NCI-H226 (cell line): Measurements from ENCODE around the gene MEGF8.

Source experiments
- DNase-seq: peaks from one replicate; pipeline ENCODE4 v3.0.0-alpha.2; 2015

Gene MEGF8

GRCh38 chr19:42325308-42325895 lies at the start of gene MEGF8:
Gene MEGF8 (plus strand): TSS chr19:42325635. CDS start chr19:42326244, 609 bp downstream.
- peak; percentile 97 for DNase-seq

- no peak for DNase-seq
Measured at GRCh38 chr19:42276284-42276683, 49.2 kb upstream of the MEGF8 start.

- no peak for DNase-seq
Measured at GRCh38 chr19:42276821-42277220, 48.6 kb upstream of the MEGF8 start.

GRCh38 chr19:42277821-42278451 lies 47.5 kb upstream of the MEGF8 start:
- peak; percentile 80 for DNase-seq

- no peak for DNase-seq
Measured at GRCh38 chr19:42278452-42279154, 46.8 kb upstream of the MEGF8 start.

- DNase-seq, result no peak
Measured at GRCh38 chr19:42279155-42279901, 46.1 kb upstream of the MEGF8 start.

- DNase-seq, result peak; percentile 94
Measured at GRCh38 chr19:42279902-42280814, 45.3 kb upstream of the MEGF8 start.

- DNase-seq, result no peak
Measured at GRCh38 chr19:42280815-42281145, 44.7 kb upstream of the MEGF8 start.

GRCh38 chr19:42281146-42281826 lies 44.1 kb upstream of the MEGF8 start:
- DNase-seq, result no peak

GRCh38 chr19:42281827-42282762 lies 43.3 kb upstream of the MEGF8 start:
- DNase-seq, result no peak

GRCh38 chr19:42282819-42283187 lies 42.6 kb upstream of the MEGF8 start:
- DNase-seq, result no peak

- peak; percentile 85 for DNase-seq
Measured at GRCh38 chr19:42283188-42284065, 42.0 kb upstream of the MEGF8 start.

- DNase-seq, result peak; percentile 62
Measured at GRCh38 chr19:42284066-42284501, 41.4 kb upstream of the MEGF8 start.

GRCh38 chr19:42284591-42285341 lies 40.7 kb upstream of the MEGF8 start:
- DNase-seq, result no peak

GRCh38 chr19:42285541-42285941 lies 39.9 kb upstream of the MEGF8 start:
- no peak for DNase-seq

- no peak for DNase-seq
Measured at GRCh38 chr19:42285988-42286348, 39.5 kb upstream of the MEGF8 start.

GRCh38 chr19:42286349-42287016 lies 39.0 kb upstream of the MEGF8 start:
- no peak for DNase-seq
